HG03442 (cell line): Measurements from ENCODE around the gene MARK3.

Source experiments
- ATAC-seq: cut with Tn5 transposase; IDR thresholded peaks from one replicate; pipeline ENCODE4 v1.9.1; 2021; ENCODE audit warnings: mild to moderate bottlenecking, moderate library complexity; ENCODE audit not compliant: unreplicated experiment

MARK3 gene

GRCh38 chr14:103485504-103485903 lies 100.3 kb downstream of the MARK3 start:
- no peak for ATAC-seq

- no peak for ATAC-seq
These were observed 102.9 kb downstream of the MARK3 start for GRCh38 chr14:103488071-103488470.

- ATAC-seq: no peak
These were observed 103.7 kb downstream of the MARK3 start for GRCh38 chr14:103488960-103489359.

GRCh38 chr14:103489621-103490020 lies 104.4 kb downstream of the MARK3 start:
- ATAC-seq: no peak

- ATAC-seq: no peak
These were observed 106.5 kb downstream of the MARK3 start for GRCh38 chr14:103491691-103492090.

GRCh38 chr14:103492156-103492925 lies 107.1 kb downstream of the MARK3 start:
- no peak for ATAC-seq

- no peak for ATAC-seq
These were observed 110.6 kb downstream of the MARK3 start for GRCh38 chr14:103495854-103496253.

- ATAC-seq: no peak
These were observed 111.6 kb downstream of the MARK3 start for GRCh38 chr14:103496776-103497175.

- no peak for ATAC-seq
These were observed 114.5 kb downstream of the MARK3 start for GRCh38 chr14:103499709-103500108.

GRCh38 chr14:103500148-103500990 lies 115.2 kb downstream of the MARK3 start:
- ATAC-seq: no peak

- ATAC-seq: no peak
These were observed 116.0 kb downstream of the MARK3 start for GRCh38 chr14:103501041-103501870.

- no peak for ATAC-seq
These were observed 116.9 kb downstream of the MARK3 start for GRCh38 chr14:103501921-103502669.

- no peak for ATAC-seq
These were observed 117.7 kb downstream of the MARK3 start for GRCh38 chr14:103502877-103503276.

GRCh38 chr14:103503296-103503695 lies 118.1 kb downstream of the MARK3 start:
- no peak for ATAC-seq

GRCh38 chr14:103504991-103505565 lies 119.9 kb downstream of the MARK3 start:
- no peak for ATAC-seq

- no peak for ATAC-seq
These were observed 122.5 kb downstream of the MARK3 start for GRCh38 chr14:103507751-103508150.

GRCh38 chr14:103508521-103509329 lies 123.5 kb downstream of the MARK3 start:
- no peak for ATAC-seq

- ATAC-seq: no peak
These were observed 124.9 kb downstream of the MARK3 start for GRCh38 chr14:103509864-103510723.
